ENCODE data around the gene CDH12.

DNA sequence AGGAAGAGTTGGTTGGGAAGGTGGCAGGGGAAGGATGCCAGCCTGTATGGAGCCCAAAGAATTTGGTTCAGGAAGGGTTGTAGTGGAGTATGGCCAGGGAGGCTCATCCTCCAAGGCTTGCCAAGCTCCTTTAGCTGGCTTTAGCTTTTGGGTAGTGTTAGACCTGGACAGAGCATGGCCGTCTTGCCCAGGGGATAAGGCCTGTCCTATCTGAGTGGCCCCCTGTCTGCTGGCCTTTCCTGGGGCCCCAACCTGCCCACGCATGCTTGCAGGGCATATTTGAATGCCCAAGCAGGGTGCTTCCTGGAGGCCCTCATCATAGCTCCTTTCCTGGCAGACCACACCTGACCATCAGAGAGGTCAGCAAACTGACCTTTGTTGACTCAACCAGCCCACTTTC, 227.7 kb downstream of the CDH12 start:
- TF ChIP-seq GATA2 (IDR thresholded peaks at IDR 0.05; ENCODE audit: low read depth, low read length) (no peak), GATA3 (IDR thresholded peaks at IDR 0.05; ENCODE audit: low read depth, low read length) (no peak)

Measured in SH-SY5Y (cell line).